NCI-H1930 (cell line): Measurements from ENCODE around the gene TTC4.

Experiments used
- DNase-seq, 2 experiments: peaks; one replicate each; lab custom pipeline; 2025; lab: John Stamatoyannopoulos, UW

Gene TTC4

GRCh38 chr1:54782156-54782555 is 66.5 kb downstream of the TTC4 start:
- no peak for DNase-seq

GRCh38 chr1:54782588-54782987 is 66.9 kb downstream of the TTC4 start:
- no peak for DNase-seq

GRCh38 chr1:54784066-54784465 is 68.4 kb downstream of the TTC4 start:
- no peak for DNase-seq

- no peak for DNase-seq
Observed at GRCh38 chr1:54786778-54787177, 71.1 kb downstream of the TTC4 start.

GRCh38 chr1:54787604-54788003 is 71.9 kb downstream of the TTC4 start:
- no peak for DNase-seq

- DNase-seq: no peak
Observed at GRCh38 chr1:54788459-54788858, 72.8 kb downstream of the TTC4 start.

GRCh38 chr1:54791880-54792522 is 76.3 kb downstream of the TTC4 start:
- no peak for DNase-seq
